HG02759 (cell line): ENCODE results near the gene COA1.
"Not testable (repeated sequence)": the region's sequence is repeated elsewhere in the genome, so short reads cannot be mapped to it uniquely, and the experiment has no call there.

Experiments
- ATAC-seq: cut with Tn5 transposase; IDR thresholded peaks from one replicate; pipeline ENCODE4 v1.9.1; 2021; ENCODE audit warnings: mild to moderate bottlenecking, moderate library complexity; ENCODE audit not compliant: unreplicated experiment

COA1 gene

DNA sequence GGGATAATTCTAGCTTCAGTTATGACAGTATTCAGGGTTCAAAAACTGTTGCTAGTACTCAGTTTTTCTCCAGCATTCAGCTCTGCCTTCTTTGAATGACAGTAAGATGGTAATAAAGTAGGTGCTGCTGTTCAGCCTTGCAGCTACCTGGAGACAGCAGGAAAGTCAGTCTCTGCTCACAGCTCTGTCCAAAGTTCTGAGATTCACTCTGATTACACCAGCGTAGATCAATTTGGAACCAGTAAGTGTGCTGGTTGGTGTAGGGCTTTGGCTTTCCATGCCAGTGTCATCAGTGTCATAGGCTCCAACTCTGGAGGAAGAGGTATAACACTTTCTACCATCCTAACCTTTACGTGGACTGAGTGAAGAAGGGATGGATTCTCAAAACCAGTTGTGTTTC is 120.2 kb downstream of the COA1 start:
- ATAC-seq: no peak

GRCh38 chr7:43604251-43604650 is 125.1 kb downstream of the COA1 start:
- ATAC-seq: no peak

DNA sequence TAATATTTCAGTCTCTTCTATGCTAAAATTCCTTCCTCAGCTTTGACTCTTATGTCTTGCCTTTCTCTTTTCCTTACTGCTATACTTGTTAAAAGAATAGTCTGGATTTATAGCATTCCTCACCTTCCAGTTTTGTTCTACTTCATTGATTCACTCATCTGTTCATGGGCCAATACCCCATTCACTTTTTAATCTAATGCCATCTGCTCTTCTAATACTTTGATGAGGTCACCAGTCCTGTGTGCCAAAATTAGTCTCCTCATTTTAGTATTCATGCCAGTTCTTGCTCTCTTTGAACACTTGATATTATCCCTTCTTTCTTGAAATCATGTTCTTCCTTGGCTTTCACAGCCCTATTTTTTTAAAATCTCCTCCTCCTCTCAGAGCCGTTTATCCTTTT is 127.1 kb downstream of the COA1 start:
- no peak for ATAC-seq

DNA sequence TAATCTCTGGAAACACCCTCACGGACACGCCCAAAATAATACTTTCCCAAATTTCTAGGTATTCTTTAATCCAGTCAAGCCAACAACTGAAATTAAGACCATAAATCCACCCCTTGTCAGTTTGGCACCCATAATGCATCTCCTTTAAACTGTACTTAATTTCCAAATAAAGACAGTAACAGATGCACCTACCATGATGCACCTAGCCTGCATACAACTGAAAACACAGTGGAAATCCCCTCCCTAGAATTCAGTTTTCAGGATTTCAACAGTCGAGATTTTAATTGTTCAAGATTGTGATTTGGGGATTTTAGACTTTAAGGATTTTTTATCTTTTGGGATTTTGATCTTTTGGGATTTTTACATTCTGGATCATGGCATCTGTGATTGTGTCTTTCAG is 129.3 kb downstream of the COA1 start:
- ATAC-seq: no peak

DNA sequence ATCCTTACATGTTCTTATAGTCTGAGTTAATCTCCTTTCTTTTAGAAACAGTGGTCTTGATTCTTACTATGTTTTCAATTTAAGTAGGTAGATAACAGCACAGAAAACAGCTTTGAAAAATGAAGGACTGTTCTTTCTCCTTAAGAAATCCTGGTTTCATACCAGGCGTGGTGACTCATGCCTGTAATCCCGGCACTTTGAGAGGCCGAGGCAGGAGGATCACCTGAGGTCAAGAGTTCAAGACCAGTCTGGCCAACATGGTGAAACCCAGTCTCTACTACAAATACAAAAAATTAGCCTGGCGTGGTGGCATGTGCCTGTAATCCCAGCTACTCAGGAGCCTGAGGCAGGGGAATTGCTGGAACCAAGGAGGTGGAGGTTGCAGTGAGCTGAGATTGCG is 132.9 kb downstream of the COA1 start:
- ATAC-seq: not testable (repeated sequence)

- ATAC-seq: no peak
These were observed 135.3 kb downstream of the COA1 start for GRCh38 chr7:43594020-43594419.

DNA sequence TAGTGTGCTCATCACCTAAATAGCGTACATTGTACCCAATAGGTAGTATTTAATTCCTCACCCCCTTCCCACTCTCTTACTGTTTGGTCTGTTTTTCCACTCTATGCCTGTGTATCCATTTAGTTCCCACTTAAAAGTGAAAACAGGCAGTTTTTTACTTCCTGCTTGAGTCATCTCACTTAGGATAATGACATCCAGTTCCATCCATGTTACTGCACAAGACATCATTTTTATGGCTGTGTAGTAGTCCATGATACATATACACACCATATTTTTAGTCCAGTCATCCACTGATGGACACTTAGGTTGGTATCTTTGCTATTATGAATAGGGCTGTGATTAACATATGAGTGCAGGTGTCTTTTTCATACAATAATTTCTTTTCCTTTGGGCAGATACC is 136.3 kb downstream of the COA1 start:
- no peak for ATAC-seq

GRCh38 chr7:43592326-43592725 is 137.0 kb downstream of the COA1 start:
- ATAC-seq: no peak

DNA sequence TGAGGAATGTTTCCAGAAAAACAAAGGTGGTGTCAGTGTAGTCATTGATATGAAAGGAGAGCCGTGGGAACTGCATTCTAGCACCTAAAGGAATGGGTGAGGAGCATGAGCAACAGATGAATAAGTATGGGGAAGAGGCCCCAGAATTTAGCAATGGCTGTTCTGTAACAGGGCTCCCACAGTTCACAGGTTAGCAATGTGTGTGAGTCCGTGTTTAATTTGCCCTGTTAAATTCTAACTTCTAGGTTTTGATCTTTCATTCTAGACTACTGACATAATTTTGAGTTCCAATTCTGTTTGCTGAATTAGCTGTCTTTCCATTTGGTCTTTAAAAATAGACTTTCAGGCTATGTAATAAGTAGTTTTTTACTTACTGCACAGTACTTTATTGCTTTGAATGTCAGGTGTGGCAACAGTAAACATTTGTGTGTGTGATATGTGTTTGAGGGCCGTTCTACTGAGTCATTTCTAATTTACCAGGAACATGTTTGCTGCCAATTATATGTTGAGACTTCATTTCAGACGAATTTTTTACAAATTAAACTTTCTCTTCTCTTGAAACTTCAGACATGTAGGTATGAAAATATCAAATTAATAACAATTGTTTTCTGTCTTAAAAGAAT is 137.7 kb downstream of the COA1 start:
- peak; percentile 34 for ATAC-seq

DNA sequence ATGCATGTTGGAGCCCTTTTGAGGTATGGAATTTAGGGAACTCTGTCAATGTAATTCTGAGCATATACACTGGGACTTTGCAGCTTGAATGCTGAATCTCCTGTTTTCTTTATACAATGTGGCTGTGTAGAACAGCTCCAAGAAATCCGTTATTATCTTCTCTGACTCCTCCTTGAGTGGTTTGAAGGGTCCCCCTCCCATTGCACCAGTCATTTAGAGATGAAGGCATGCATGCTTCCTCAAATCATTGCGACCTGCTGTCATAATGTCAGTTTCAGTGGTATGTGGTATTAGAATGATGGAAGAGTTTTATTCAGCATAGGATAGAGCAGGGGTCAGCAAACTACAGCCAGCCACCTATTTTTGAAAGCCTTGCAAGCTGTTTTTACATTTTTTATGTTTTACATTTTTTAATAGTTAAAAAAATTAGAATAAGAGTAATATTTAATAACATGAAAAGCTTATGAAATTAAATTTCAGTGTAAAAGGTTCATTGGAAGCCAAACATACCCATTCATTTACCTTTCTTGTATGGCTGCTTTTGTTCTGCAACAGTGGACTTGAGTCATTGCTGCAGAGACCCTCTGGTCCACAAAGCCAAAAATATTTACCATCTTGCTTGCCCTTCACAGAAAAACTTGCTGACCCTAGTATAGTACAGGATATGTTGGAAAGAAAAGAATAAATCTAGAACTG is 138.3 kb downstream of the COA1 start:
- peak; percentile 72 for ATAC-seq

GRCh38 chr7:43589728-43590127 is 139.6 kb downstream of the COA1 start:
- ATAC-seq: no peak
